Epithelial cell of esophagus (primary cell): Measurements from ENCODE around the gene ITPR2.

Source experiments
- DNase-seq: peaks from one replicate; pipeline ENCODE4 v3.0.0; 2010; ENCODE audit warnings: low read depth
- H3K4me3 ChIP-seq: 2 replicates; pipeline ENCODE4 v1.5.1; 2011; ENCODE audit warnings: mild to moderate bottlenecking, low read length, control low read depth
- TF ChIP-seq, protein P1 (sequence below): IDR thresholded peaks from 2 replicates; pipeline ENCODE4 v1.5.1; 2011; ENCODE audit warnings: low read depth, mild to moderate bottlenecking, low read length, control low read depth, inconsistent platforms; ENCODE audit not compliant: insufficient read depth; ENCODE audit errors: missing control alignments

Gene ITPR2

GRCh38 chr12:26341491-26341890, 491.5 kb downstream of the ITPR2 start:
- DNase-seq, result no peak
- TF ChIP-seq, protein P1, sequence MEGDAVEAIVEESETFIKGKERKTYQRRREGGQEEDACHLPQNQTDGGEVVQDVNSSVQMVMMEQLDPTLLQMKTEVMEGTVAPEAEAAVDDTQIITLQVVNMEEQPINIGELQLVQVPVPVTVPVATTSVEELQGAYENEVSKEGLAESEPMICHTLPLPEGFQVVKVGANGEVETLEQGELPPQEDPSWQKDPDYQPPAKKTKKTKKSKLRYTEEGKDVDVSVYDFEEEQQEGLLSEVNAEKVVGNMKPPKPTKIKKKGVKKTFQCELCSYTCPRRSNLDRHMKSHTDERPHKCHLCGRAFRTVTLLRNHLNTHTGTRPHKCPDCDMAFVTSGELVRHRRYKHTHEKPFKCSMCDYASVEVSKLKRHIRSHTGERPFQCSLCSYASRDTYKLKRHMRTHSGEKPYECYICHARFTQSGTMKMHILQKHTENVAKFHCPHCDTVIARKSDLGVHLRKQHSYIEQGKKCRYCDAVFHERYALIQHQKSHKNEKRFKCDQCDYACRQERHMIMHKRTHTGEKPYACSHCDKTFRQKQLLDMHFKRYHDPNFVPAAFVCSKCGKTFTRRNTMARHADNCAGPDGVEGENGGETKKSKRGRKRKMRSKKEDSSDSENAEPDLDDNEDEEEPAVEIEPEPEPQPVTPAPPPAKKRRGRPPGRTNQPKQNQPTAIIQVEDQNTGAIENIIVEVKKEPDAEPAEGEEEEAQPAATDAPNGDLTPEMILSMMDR, result no peak
- H3K4me3 ChIP-seq, result no peak overlapping the region

- DNase-seq, result no peak
- no peak overlapping the region for H3K4me3 ChIP-seq
- TF ChIP-seq, protein P1, result no peak
These were observed 492.3 kb downstream of the ITPR2 start for GRCh38 chr12:26340649-26341048.

- H3K4me3 ChIP-seq, result no peak overlapping the region
- no peak for DNase-seq
- TF ChIP-seq, protein P1, result no peak
These were observed 493.0 kb downstream of the ITPR2 start for GRCh38 chr12:26339976-26340375.

- no peak overlapping the region for H3K4me3 ChIP-seq
- TF ChIP-seq, protein P1, result no peak
- peak; percentile 82 for DNase-seq
These were observed 494.1 kb downstream of the ITPR2 start for GRCh38 chr12:26338586-26339572.

DNA sequence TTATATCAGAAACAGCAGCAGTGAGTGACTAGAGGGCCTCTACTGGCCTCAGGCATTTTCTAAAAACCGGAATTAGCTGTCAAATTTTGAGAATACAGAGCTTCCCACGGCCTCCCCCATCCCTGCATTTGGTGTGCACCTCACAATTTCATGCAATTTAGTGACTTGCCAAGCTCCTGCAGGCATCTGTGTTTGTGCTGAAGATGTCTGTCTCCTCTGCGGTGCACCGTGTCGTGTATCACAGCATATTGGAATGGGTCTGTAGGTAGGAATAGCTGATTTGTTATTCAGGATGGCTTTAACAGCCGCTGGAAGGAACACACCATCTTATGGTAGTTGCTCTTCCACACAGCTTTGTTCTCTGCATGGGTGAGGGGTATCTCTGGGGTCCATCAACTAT, 497.3 kb downstream of the ITPR2 start:
- no peak for DNase-seq

DNA sequence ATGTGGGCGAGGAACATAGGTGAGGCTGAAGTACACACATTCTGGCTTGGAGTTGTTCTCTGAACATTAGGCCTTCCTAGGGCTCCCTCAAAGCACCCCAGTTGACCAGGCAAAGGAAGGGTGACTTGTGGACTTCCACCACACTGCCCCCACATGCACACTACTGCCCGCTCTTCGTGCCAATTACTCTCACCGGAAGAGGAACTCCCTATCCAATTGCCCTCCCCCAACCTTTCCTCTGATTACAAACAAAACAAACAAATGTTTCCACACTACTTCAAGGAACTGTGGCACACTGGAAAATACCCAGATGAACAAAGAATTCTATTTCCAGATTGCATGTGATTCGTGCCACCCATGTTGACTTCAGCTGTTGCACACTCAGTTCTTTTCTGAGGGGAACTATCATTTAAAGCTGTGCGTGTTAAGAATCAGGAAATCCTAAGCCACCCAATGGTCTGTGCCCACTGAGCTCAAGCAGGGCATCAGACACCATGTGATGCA, 498.3 kb downstream of the ITPR2 start:
- TF ChIP-seq, protein P1, result no peak
- DNase-seq, result no peak
- no peak overlapping the region for H3K4me3 ChIP-seq

More for the DNA sequence above, 497.3 kb downstream of the ITPR2 start:
- TF ChIP-seq, protein P1, result no peak
- no peak overlapping the region for H3K4me3 ChIP-seq
